GM12872 (cell line): ENCODE results near the gene PITPNM1.

Experiments
- TF ChIP-seq, protein P1 (sequence below): IDR thresholded peaks from 3 replicates; pipeline ENCODE4 v1.5.1; 2011; ENCODE audit warnings: low read depth, mild to moderate bottlenecking, low read length, moderate library complexity; ENCODE audit not compliant: insufficient read depth

PITPNM1 gene

DNA sequence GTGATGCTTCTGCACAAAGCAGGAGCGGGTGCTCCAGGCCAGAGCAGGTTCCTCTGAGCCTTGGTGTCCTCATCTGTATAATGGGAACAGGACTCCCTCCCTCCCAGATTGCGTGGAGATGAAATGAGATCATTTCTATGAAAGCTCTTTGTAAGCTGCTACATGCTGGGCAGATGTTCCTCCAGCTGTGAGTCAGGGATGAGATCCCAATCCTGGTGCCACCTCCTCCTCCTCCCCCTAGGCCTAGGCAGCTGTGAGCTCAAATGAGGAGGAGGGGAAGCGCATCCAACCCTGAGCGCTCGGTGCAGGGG lies 25.1 kb upstream of the PITPNM1 start:
- TF ChIP-seq, protein P1, sequence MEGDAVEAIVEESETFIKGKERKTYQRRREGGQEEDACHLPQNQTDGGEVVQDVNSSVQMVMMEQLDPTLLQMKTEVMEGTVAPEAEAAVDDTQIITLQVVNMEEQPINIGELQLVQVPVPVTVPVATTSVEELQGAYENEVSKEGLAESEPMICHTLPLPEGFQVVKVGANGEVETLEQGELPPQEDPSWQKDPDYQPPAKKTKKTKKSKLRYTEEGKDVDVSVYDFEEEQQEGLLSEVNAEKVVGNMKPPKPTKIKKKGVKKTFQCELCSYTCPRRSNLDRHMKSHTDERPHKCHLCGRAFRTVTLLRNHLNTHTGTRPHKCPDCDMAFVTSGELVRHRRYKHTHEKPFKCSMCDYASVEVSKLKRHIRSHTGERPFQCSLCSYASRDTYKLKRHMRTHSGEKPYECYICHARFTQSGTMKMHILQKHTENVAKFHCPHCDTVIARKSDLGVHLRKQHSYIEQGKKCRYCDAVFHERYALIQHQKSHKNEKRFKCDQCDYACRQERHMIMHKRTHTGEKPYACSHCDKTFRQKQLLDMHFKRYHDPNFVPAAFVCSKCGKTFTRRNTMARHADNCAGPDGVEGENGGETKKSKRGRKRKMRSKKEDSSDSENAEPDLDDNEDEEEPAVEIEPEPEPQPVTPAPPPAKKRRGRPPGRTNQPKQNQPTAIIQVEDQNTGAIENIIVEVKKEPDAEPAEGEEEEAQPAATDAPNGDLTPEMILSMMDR = no peak

DNA sequence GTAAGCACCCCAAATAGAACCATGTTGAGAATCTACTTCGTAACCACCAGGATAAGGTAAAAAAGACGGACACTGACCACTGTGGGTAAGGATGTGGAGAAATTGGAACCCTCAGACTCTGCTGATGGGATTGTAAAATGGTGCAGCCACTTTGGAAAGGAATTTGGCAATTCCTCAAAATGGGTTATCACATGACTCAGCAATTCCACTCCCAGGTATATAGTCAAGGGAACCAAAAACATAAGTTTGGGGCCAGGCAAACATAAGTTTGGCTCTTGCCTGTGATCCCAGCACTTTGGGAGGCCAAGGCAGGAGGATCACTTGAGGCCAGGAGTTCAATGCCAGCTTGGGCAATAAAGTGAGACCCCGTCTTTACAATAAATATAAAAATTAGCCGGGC lies 23.2 kb upstream of the PITPNM1 start:
- TF ChIP-seq, protein P1 = no peak

DNA sequence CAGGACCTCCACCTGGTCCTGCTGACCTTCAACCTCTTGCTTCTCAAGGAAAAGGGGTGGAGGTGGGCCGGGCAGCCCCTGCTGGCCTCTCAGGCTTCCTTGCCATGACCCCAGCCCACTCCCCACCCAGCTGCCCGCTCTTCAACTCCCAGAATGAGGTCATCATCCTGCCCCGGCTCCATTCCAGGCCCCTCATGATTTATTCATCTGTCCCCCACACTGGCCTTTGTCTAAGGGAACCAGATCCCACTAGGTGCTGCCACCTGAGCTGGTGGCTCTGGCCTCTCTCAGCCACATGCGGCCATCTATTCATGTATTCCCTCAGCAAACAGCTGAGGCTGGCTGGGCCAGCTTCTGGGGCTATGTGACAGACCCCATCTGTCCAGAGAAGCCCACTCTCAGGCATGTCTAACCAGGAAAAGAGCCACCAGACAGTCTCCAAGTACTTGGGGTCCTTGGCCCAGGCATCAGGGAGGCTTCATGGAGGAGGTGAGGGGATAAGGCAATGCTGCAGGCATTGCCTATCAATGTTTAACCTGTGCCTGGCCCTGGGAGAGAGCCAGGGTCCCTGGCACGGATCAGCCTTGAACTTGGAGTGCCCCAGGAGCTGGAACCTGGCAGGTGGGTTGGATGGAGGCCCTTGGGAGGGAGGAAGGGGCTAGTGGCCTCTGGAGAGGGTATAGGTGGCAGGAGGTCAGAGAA lies 20.3 kb upstream of the PITPNM1 start:
- TF ChIP-seq, protein P1 = no peak

DNA sequence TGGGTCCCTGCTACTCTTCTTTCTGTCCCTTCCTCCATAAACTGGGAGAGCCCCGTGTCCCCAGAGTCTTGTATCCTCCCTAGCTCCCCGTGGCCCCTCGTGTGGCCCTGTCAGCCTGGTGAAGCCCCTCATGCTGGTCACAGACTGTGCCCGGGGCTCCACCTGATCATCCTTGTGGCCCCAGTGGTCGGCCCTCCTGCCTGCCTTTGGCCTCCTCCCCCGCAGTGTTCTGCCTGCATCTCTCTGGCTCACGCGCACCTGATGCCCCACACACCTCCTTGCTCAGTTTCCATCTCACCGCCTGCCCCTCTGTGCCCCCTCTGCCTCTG lies 19.3 kb upstream of the PITPNM1 start:
- TF ChIP-seq, protein P1 = no peak

DNA sequence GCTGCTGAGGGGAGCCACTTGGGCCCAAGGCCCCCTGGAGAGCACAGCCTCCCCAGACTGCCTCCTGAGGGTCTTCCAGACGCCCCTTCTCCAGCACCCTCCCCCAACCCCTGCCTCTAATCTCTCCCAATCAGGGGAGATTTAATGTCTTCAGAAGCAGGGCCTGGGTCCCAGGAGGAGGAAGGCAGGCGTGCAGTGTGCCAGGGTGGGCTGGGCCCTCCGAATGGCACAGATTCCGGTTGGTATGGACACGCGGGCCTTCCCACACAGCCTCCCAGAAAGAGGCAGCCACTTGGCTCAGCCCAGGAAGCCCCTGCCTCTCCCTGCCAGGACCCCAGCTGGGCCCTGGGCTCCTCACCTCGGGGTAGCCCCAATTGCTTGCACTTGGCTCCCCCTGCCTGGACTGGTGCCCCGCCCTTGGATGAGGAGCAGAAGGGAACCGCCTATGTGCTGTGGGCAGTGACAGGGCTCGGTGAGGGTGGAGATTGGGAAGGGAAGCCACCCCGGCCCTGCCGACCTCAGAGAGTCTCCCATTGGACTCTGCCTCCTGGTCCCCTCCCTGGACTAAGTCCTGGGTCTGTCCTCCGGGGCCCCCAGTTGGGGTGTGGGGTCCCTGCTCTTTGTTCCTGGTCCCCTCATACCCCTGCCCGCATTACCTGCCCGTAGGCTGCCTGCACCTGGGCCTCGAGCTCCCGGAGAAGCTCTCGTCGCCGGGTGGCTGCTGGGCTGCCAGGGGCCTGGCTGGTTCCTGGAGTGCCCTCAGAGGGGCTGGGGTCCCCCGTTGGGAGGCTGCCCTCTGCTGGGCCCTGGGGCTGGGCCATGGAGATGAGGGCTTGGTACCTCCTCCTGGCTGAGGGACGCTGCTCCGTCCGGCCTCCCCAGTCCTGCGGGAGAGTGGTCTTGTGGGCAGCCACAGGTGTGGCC lies 18.7 kb upstream of the PITPNM1 start:
- TF ChIP-seq, protein P1 = no peak

DNA sequence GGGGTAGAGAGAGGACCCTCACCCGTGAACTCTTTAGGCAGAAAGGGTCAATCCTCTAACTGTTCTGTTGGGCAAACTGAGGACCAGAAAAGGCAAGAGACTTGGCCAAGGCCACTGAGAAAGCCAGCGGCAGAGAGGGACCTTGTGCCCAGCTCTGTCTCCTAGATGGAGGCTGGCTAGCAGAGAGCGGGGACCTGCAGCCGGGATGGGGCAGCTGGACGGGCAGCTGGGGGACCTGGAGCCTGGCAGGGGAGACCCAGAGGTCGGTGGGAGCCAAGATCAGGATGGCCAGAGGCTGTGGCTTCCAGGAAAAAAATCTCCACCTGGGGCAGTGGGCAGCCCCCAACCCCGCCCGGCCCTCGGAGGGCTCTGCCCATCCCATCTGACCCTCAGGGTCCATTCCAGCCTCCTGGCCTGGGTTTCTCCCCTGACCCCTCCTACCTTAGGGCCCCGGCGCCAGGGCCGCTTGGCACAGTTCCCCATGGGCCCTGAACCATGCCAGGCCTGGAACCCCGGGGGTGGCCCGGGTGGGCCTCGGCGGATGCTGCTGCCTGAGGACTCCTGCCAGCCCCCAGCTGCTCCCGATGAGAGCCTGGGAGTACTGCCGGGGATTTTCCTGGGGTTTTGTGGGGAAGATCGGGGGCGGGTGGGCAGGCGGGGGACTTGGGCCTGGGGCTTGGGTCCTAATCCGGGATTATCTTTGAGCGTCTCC lies 17.8 kb upstream of the PITPNM1 start, which contains the start of gene CABP2:
TSS of gene CABP2 (minus strand) at position 603 of the 712 bp plus-strand sequence. CDS start at position 483, 120 bp downstream.
- TF ChIP-seq, protein P1 = no peak

DNA sequence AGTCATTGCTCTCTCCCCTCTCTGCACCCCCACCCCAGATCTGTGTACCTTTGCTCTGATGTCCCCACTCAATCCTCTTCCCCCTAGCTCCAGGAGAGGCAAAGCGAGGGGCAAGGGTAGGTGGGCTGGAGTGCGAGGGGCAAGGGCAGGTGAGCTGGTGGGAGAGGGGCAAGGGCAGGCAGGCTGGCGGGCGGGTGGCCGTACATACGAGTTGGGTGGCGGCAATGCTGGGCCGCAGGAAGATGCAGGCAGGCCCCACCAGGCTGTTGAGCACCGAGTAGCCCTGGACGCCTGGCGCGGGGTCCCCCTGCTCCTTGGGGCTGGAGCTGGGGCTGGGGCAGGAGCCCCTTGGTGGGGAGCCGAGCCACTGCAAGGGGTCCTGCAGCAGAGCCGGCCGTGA lies 17.2 kb upstream of the PITPNM1 start:
- TF ChIP-seq, protein P1 = no peak
